ENCODE data around the gene SMARCD1. TPM values are rescaled to one million over a fixed set of nuclear protein-coding genes. Genes with fewer than 3 reads are reported as not detected.
A peak's percentile ranks its signal among the peaks of the same experiment; 100 is the strongest.

SMARCD1 gene
- total and polyA plus RNA-seq, 11 donors: 8.5 to 35.7 (median 19.3) TPM

DNA sequence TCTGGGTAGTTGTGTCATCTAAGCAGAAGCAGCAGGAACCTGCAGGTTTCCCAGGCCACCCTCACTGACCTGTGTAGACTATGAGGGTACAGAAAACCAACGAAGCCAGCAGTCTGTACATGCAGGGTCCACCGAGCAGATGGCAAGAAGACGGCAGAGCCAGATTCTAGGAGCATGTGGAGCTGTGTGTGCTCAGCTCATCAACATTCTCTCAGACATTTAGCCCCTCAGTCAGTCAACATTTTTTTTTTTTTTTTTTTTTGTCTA, 35.1 kb upstream of the SMARCD1 start:
- Histone ChIP-seq H3K27ac (no peak overlapping the region), H3K9me3 (no peaks in the 10 kb centered on the region), H3K4me3 (peak overlapping the region in 7 of 12 donors; percentile 29 to 47 (median 40)), H3K27me3 (peaks cover 0 to 6% (median 0%) of the 10 kb centered on the region in 9 donors), H3K36me3 (no peaks in the 10 kb centered on the region), H3K4me1 (peaks cover 0 to 16% (median 4%) of the 10 kb centered on the region in 12 donors)
- ATAC-seq: peak in 1 of 4 donors; percentile 22
- no peak for DNase-seq
- 75 to 85% (median 80%) methylated on average over 3 of the region's 3 CpGs for WGBS, 4 donors
- intact Hi-C loops (cut with DNase I): loop anchor here in 5 of 10 donors (5.0 to 10.0 kb wide), 4 partner anchors 83 to 275 kb away; no protein-coding TSS in a partner anchor
- TF ChIP-seq, protein P1, sequence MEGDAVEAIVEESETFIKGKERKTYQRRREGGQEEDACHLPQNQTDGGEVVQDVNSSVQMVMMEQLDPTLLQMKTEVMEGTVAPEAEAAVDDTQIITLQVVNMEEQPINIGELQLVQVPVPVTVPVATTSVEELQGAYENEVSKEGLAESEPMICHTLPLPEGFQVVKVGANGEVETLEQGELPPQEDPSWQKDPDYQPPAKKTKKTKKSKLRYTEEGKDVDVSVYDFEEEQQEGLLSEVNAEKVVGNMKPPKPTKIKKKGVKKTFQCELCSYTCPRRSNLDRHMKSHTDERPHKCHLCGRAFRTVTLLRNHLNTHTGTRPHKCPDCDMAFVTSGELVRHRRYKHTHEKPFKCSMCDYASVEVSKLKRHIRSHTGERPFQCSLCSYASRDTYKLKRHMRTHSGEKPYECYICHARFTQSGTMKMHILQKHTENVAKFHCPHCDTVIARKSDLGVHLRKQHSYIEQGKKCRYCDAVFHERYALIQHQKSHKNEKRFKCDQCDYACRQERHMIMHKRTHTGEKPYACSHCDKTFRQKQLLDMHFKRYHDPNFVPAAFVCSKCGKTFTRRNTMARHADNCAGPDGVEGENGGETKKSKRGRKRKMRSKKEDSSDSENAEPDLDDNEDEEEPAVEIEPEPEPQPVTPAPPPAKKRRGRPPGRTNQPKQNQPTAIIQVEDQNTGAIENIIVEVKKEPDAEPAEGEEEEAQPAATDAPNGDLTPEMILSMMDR (IDR thresholded peaks at IDR 0.05): no peak
- no peak for TF ChIP-seq POLR2A (IDR thresholded peaks at IDR 0.05)

DNA sequence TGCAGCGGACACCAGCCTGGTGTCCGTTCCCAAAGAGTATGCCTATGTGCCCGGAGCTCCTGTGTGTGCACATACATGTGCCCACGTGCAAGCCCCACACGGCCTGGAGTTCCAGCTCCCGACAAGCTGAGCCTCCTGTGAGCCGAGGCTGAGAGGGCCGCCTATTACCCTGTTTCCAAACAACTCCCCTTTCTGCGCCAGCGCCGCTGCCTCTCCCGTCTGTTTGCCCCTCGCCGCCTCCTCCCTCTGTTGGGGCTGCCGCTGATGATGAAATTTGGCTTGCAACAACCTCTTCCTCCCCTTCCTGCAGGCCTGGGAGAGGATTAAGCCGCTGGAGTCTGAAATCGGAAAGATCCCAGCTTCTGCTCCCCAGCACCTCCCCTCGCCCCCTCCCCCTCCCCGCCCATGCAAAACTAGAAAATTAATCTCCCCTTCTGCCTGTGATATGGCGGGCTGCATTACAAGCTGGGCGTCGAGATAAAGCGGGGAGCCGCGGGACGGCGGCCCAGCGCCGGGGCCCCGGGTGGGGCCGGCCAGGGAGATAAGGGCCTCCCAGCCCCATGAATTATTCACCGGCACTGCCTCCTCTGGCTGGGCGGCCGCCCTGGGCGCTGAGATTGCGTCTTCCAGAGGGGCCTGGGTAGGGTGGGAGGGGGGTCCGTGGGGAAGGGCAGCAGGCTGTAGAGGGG, 34.6 kb upstream of the SMARCD1 start:
- Histone ChIP-seq H3K9me3 (no peaks in the 10 kb centered on the region), H3K36me3 (no peaks in the 10 kb centered on the region), H3K4me1 (peaks cover 0 to 16% (median 4%) of the 10 kb centered on the region in 12 donors), H3K27me3 (peaks cover 0 to 8% (median 0%) of the 10 kb centered on the region in 9 donors), H3K4me3 (peak overlapping the region in 10 of 12 donors; percentile 21 to 50 (median 38)), H3K27ac (peak overlapping the region in 5 of 12 donors; percentile 2 to 38 (median 10))
- 5 to 7% (median 6%) methylated on average over 32 to 37 of the region's 37 CpGs for WGBS, 4 donors
- TF ChIP-seq, protein P1 (IDR thresholded peaks at IDR 0.05): no peak
- TF ChIP-seq POLR2A (IDR thresholded peaks at IDR 0.05): no peak
- intact Hi-C loops (cut with DNase I): loop anchor here in 5 of 10 donors (5.0 to 10.0 kb wide), 4 partner anchors 83 to 276 kb away; no protein-coding TSS in a partner anchor
- DNase-seq (peak; percentile 44 to 78 (median 72)), ATAC-seq (peak; percentile 40 to 87 (median 82))

DNA sequence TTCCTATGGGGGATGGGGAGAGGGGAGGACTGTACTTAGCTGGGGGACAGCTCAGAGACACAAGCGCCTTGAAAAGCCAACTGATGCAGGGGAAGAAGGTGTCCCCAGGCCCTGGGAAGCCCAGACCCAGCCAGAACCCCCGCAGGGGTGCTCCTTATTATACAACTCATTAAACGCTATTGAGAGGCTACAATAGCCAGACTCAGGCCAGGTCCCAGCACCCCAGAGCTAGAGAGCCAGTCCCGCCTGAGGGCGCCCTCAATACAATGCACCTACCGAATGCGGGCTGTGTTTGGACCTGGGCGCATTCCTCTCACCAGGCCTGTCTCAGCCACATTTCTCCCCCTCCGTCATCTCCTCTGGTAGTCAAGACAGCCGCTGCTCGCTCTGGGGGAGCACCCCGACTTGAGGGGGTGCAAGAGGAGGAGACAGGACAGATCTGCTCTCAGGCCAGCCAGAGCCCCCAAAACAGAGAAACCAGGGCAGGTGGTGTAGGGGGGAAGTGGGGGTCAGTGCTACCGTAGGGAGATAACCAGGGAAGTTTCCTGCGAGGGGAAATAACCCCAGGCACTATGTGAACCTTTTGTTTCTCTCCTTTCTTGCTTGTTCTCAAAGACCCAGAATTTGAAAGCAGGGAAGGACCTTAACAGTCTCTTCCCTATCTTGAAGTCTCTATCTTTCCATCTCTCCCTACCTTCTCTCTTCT, 33.9 kb upstream of the SMARCD1 start:
- peaks cover 0 to 15% (median 0%) of the 10 kb centered on the region in 9 donors for H3K27me3 ChIP-seq
- intact Hi-C loops (cut with DNase I): loop anchor here in 5 of 10 donors (5.0 to 10.0 kb wide), 4 partner anchors 84 to 276 kb away; no protein-coding TSS in a partner anchor
- DNase-seq (no peak), ATAC-seq (peak in 2 of 4 donors; percentile 11 to 14)
- TF ChIP-seq, protein P1 (IDR thresholded peaks at IDR 0.05): peak in 1 of 12 donors; percentile 5
- no peak for TF ChIP-seq POLR2A (IDR thresholded peaks at IDR 0.05)
- WGBS, 4 donors: 64 to 80% (median 72%) methylated on average over 14 of the region's 14 CpGs
- no peaks in the 10 kb centered on the region for H3K36me3 ChIP-seq
- H3K27ac ChIP-seq: peak overlapping the region in 2 of 12 donors; percentile 4 to 10
- H3K9me3 ChIP-seq: no peaks in the 10 kb centered on the region
- H3K4me3 ChIP-seq: peak overlapping the region in 6 of 12 donors; percentile 29 to 50 (median 42)
- H3K4me1 ChIP-seq: peaks cover 0 to 20% (median 10%) of the 10 kb centered on the region in 12 donors

DNA sequence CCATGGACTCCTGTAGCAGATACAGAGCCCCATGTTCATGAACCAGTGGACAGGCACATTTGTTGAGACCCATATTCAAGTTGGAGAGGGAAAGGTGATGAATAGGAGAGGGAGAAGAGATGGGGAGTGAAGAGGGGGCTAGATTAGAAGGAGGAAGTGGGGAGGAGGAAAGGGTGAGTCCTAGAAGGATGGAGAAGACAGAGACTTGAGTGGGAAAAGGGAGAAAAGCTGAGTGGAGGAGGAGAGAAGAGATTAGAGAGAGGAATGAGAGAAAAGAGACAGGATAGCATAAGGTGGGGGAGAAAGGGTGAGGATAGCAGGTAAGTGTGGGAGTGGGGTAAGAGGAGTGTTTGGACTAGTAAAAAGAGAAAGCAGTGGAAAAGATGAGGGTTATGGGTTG, 32.6 kb upstream of the SMARCD1 start:
- Histone ChIP-seq H3K9me3 (no peaks in the 10 kb centered on the region), H3K4me3 (no peak overlapping the region), H3K4me1 (peaks cover 0 to 31% (median 18%) of the 10 kb centered on the region in 12 donors), H3K36me3 (no peaks in the 10 kb centered on the region), H3K27ac (no peak overlapping the region), H3K27me3 (peaks cover 0 to 22% (median 0%) of the 10 kb centered on the region in 9 donors)
- intact Hi-C loops (cut with DNase I): loop anchor here in 5 of 10 donors (5.0 to 10.0 kb wide), 4 partner anchors 85 to 278 kb away; no protein-coding TSS in a partner anchor
- ATAC-seq (no peak), DNase-seq (no peak)
- no peak for TF ChIP-seq POLR2A (IDR thresholded peaks at IDR 0.05)
- TF ChIP-seq, protein P1 (IDR thresholded peaks at IDR 0.05): no peak
